ENCODE data around the gene VPS37C. TPM values are rescaled to one million over a fixed set of nuclear protein-coding genes. Genes with fewer than 3 reads are reported as not detected.

Gene VPS37C
- total and polyA plus RNA-seq, 9 of the 15 experiments (the other 6 are each of a cell fraction or from before 2014, with no cell fraction given), result 0.62 to 29.8 (median 11.5) TPM

DNA sequence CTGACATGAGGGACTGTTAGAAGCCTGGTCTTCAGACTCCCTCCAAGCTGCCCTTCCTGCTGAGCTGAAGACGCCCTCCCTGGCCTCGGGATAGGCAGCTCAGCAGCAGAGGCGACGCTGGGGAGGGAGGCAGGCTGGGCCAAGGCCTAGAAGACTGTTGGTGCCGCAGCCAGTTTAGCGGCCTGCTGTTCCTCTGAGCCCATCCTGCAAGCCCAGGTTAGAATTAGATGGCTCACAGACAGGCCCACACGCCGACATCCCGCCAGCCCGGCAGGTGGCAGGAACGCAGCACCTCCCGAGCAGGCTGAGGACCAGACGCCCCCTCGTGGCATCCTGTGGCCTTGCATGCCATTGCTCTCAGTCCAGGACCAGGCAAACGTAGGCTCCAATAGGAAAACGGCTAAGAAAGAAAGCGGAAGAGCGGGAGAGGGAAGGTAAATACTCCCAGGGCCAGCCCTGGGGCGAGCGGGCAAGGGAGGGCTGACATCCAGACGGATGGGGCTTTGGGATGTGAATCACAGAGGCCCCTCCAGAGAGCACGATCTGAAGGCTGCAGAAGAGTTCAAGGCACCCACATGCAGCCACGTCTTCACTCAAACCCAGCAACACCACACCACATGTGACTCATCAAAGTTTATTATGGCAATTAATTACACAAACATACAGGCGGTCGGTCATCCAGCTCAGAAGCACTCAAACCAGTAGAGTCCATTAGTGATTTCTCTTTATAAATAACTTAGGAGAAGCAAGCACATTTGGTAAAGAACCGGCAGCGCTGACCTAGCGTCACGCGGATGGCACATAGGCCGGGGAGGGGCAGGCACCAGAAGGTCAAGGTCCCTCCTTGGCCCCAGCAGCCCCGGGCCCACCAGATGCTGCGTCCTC, 31.3 kb downstream of the VPS37C start (continued):
- TF ChIP-seq CTCF (IDR thresholded peaks at IDR 0.05 in 2 of 3, conservative IDR thresholded peaks at IDR 0.05 in 1 of 3; ENCODE audit: insufficient read depth in 2 of 3, low read depth in 1 of 3, low read length in 3 of 3) (peak; percentile 100), L3MBTL2 (IDR thresholded peaks at IDR 0.05) (peak; percentile 71), TRIM28 (IDR thresholded peaks at IDR 0.05) (0 out of 2 replicates have a peak, but pooled peaks have one; percentile 39), ZSCAN32 (CRISPR knock-in tag; IDR thresholded peaks at IDR 0.05) (no peak), ZNF668 (CRISPR knock-in tag; IDR thresholded peaks at IDR 0.05) (no peak), SMARCA5 (IDR thresholded peaks at IDR 0.05) (no peak; the same call in 1 of the 2 replicates), CREM (IDR thresholded peaks at IDR 0.05; ENCODE audit: low read depth) (peak; percentile 81), MYC (IDR thresholded peaks at IDR 0.05; ENCODE audit: low read depth, low read length) (peak; percentile 57; the same call in 1 of the 2 replicates), MYC (CRISPR knock-in tag; IDR thresholded peaks at IDR 0.05; ENCODE audit: borderline replicate concordance, low read depth) (no peak), SREBF1 (IDR thresholded peaks at IDR 0.05; ENCODE audit: borderline replicate concordance, low read depth, low read length) (0 out of 2 replicates have a peak, but pooled peaks have one; percentile 43), TARDBP (IDR thresholded peaks at IDR 0.05) (peak; percentile 72; the same call in 1 of the 2 replicates), SIN3A (IDR thresholded peaks at IDR 0.05; ENCODE audit: borderline replicate concordance in 2 of 2, control insufficient read depth in 1 of 2, low read depth in 2 of 2, low read length in 2 of 2) (no peak), PBX2 (CRISPR knock-in tag; IDR thresholded peaks at IDR 0.05; ENCODE audit: low read depth) (no peak), PBX2 (tag; conservative IDR thresholded peaks at IDR 0.05; ENCODE audit: low read depth) (0 out of 2 replicates have a peak, but pooled peaks have one; percentile 13), KLF16 (IDR thresholded peaks at IDR 0.05) (peak; percentile 65), POU5F1 (IDR thresholded peaks at IDR 0.05; ENCODE audit: borderline replicate concordance, low read depth, low read length, partially characterized antibody) (no peak), ZKSCAN1 (IDR thresholded peaks at IDR 0.05; ENCODE audit: low read depth, low read length) (peak; percentile 34; the same call in 1 of the 2 replicates), SAFB (IDR thresholded peaks at IDR 0.05; ENCODE audit: borderline replicate concordance, low read depth, low read length) (no peak)
- TF ChIP-seq, protein P1, sequence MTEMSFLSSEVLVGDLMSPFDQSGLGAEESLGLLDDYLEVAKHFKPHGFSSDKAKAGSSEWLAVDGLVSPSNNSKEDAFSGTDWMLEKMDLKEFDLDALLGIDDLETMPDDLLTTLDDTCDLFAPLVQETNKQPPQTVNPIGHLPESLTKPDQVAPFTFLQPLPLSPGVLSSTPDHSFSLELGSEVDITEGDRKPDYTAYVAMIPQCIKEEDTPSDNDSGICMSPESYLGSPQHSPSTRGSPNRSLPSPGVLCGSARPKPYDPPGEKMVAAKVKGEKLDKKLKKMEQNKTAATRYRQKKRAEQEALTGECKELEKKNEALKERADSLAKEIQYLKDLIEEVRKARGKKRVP (CRISPR knock-in tag; IDR thresholded peaks at IDR 0.05), result no peak
